ENCODE results near the gene CEP44.
"Not testable (repeated sequence)": the region's sequence is repeated elsewhere in the genome, so short reads cannot be mapped to it uniquely, and the experiment has no call there.

Gene CEP44

GRCh38 chr4:174283507-174284471, at the start of gene CEP44, which contains the start of gene FBXO8:
TSS of gene CEP44 (plus strand) at chr4:174283911. CDS start at chr4:174299122, 15,211 bp downstream.
TSS of gene FBXO8 (minus strand) at chr4:174283667. CDS start at chr4:174263092, 20,575 bp downstream.
- DNase-seq, result peak; percentile 75

- no peak for DNase-seq
Observed at GRCh38 chr4:174236359-174236758, 47.4 kb upstream of the CEP44 start.

DNA sequence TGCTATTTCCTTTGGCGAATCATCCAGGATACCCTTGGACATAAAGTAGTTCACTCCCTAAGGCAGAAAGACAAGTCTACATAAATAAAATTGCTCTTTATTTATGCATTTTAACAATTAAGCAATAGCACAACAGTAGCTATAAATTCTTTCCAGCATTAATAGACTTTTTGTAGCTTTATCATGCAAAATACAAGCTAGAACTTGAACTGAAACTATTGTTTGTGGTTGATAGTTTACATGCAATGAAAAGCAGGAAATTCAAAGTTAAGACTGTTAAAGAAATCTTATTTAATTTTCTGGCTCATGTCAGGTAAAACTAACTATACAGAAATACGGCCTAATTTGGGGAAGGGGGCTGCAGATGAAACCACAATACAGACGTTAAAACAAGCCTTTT, 42.5 kb upstream of the CEP44 start:
- DNase-seq, result no peak

GRCh38 chr4:174244441-174244840, 39.3 kb upstream of the CEP44 start:
- DNase-seq, result peak; percentile 22

GRCh38 chr4:174245714-174246113, 38.0 kb upstream of the CEP44 start:
- no peak for DNase-seq

GRCh38 chr4:174248407-174248806, 35.3 kb upstream of the CEP44 start:
- DNase-seq, result no peak

DNA sequence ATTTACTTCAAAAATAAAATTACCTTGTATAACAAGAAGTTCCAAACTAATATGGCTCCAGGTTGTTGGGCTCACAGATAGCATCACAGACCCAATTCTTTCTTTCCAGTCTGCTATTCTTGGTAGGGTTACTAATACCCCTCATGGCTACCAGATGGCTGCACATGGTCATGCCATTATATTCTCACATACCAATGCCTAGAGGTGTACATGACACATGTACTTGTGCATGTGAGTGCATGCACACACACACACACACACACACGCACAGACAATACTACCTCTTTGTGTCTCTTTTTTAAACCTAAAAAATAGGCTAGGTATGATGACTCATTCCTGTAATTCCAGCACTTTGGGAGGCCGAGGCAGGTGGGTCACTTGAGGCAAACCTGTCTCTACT, 31.3 kb upstream of the CEP44 start:
- DNase-seq, result no peak

GRCh38 chr4:174254613-174255012, 29.1 kb upstream of the CEP44 start:
- DNase-seq, result no peak

GRCh38 chr4:174255374-174255773, 28.3 kb upstream of the CEP44 start:
- DNase-seq, result no peak

DNA sequence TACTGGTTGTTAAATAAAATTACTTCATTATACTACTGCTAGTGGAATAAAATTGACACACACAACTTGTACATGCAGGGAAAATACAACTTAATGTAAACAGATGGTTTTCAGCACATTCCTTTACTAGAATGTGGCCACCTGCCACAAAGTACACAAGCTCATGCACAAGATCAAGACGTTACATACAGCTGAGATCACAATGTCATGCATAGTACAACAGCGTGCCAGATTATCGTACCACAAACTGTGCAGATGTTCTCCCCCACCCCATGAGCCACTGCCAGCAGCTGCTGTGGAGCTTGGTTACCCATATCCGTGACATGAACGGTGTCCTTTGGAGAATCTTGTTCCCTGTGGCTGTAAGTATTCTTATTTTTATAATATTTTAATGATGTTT, 27.9 kb upstream of the CEP44 start:
- peak; percentile 74 for DNase-seq

DNA sequence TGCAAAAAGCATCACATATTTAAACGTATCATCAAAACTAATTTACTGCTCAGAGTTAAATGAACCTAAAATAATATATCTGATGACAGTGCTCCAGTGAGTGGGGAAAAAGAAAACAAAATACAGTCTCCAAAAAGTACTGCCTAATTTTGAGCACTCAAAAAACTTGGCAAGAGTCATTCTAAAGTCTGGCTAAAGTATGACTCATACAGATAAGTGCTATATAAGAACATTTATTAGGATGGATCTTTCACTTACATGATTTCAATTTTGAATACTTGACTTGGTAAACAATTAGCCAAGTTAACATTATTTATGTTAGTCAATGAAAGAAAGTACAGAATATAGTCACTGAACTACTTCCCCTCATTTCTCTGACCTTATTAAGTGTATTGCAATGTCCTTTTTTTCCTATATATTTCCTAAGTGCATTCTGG, 27.4 kb upstream of the CEP44 start:
- peak; percentile 44 for DNase-seq

- no peak for DNase-seq
Observed at GRCh38 chr4:174259580-174259979, 24.1 kb upstream of the CEP44 start.

DNA sequence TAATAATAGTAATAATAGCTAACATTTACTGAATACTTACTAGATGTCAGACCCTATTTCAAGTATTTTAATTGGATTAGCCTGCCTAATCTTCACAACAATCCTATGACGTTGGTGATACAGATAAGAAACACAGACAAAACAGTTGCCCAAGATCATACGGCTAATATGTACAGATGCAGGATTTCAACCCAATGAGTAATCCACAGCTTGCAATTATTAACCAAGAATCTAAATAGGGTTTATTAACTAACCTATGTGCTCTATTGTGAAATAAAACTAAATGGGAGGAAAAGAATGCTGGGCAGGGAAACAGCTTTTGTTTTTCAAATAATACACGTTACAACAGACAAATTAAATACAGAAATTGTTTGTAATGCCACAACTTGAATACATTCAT, 23.6 kb upstream of the CEP44 start:
- DNase-seq, result peak; percentile 48

DNA sequence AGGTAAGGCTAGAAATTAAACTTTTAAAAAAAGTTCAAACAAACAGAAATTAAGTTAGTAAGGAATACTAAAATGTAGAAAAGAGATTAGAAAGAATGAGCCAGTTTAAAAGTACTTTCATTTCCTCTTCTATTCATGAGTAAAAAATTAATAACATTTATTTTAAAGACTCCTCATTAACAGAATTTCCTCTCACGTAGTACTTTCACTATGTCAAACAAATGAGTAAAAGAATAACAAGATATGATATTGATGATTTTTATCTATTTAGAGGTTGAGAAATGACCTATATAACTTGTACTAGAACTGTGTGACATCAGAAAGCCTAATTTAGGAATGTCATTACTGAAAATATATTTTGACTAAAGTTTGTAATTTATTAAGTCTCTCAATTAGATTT, 22.3 kb upstream of the CEP44 start:
- DNase-seq, result not testable (repeated sequence)

DNA sequence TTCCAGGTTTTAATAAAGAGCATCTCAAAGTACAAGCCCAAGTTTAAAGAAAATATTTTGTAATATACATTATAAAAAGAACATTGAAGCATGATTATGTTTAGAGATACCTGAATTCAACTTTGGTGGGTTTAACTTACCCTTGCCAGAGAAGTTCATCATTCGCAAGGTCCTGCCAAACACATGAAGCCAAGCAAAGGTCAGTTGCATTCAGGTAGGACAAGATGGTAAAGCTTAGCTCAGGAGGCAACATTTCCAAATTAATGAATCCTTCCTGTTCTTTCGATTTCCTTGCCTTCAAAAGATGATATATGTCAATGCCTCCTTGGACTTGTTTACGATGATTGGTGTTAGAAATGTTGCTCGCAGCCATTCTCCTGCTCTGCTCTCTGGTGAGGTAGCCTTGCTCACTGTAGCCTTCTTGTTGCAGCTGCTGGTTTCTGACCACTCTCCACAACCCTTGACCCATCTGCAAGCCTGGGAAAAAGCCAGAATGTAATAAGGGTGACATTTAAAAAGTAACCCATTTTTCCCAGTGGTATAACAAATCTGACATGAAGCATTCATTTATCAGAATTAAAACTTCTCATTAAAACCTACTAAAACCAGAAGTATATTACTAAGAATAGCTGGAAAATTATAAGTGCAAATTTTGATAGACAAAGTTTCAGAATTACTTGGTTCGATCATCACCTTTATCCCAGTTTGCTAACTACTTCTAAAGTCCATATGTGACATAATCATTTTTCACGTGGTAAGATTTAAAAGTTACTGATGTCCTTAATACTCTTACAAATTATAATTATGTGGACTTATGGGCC, 20.9 kb upstream of the CEP44 start:
- DNase-seq, result no peak

GRCh38 chr4:174263445-174263736, 20.3 kb upstream of the CEP44 start:
- DNase-seq, result no peak

GRCh38 chr4:174265916-174266315, 17.8 kb upstream of the CEP44 start:
- DNase-seq, result no peak

DNA sequence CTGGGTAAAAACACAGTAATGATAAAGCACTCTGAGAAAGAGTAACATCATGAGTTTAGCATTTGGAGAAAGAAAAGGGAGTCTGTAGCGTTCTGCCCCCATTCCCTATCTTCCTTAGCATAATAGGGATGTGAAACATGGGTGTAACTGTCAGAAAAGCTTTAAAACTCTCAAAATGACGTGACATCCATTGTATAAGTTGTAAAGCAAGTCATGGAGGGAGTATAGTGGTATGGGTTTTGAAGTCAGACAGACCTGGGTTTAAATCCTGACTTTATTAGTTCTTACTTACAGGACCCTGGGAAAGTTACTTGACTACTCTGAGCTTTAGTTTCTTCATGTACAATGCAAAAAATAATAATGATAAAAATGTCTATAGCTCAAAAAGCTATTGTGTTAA, 17.3 kb upstream of the CEP44 start:
- DNase-seq, result no peak

GRCh38 chr4:174273930-174274329, 9.8 kb upstream of the CEP44 start:
- no peak for DNase-seq

DNA sequence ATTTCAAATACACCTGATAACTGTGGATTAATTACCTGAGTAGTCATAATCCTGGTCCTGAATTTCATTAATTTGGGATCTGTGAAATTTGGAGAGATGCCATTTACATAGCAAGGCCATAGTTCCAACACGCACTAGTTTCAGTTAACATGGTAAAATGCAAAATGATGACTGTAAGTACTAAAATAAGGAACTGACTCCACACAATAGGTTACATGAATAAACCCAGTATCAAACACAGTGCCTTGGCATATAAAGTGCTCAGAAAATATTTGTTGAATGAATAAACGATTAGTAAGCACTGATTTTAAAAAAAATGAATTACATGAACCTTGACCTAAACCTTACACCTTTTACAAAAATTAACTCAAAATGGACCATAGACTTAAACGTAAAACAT, 9.3 kb upstream of the CEP44 start:
- DNase-seq, result peak; percentile 7

- DNase-seq, result no peak
Observed at GRCh38 chr4:174275101-174275500, 8.6 kb upstream of the CEP44 start.

DNA sequence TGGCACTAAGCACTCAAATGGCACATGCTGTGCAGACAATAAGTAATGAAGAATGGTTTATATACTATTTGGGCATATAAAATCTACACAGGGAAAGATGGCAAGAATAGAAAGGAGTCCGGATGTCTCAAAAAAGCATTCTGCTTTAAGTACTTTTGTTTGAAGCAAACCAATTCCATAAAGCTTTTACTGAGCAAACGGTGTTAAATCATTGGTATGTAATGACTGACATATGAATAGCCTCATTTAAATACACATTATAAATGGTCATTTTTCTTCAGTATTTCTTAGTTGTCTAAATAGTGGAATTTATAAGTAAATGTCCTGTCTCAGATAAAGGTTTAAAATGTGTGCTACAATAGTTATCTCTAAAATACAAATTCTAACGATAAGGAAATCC, 6.3 kb upstream of the CEP44 start:
- no peak for DNase-seq

- no peak for DNase-seq
Observed at GRCh38 chr4:174278467-174278866, 5.2 kb upstream of the CEP44 start.

Measured in HCEC 1CT (cell line).